Cardiac muscle cell (in vitro differentiated cells and primary cell): ENCODE data around the gene OGDH. TPM values are rescaled to one million over a fixed set of nuclear protein-coding genes. Genes with fewer than 3 reads are reported as not detected.
"Not testable (repeated sequence)": the region's sequence is repeated elsewhere in the genome, so short reads cannot be mapped to it uniquely, and the experiment has no call there.

Source experiments
- DNase-seq, 2 donors: peaks; one replicate each; pipeline versions ENCODE4 v3.0.0 to v3.0.0-alpha.2; 2010 to 2017; ENCODE audit warnings: low read depth in 1 of 2, low spot score in 1 of 2
- H3K27ac ChIP-seq: fragments of 200-600 bp; sonication (generic); 2 replicates; pipeline ENCODE4 v1.5.1; 2016
- H3K27me3 ChIP-seq: fragments of 200-600 bp; sonication (generic); 2 replicates; pipeline ENCODE4 v1.6.0; 2016; ENCODE audit warnings: control low read depth
- H3K36me3 ChIP-seq: fragments of 200-600 bp; sonication (generic); 2 replicates; pipeline ENCODE4 v1.5.1; 2016; ENCODE audit warnings: control low read depth
- H3K4me1 ChIP-seq: fragments of 200-600 bp; sonication (generic); 2 replicates; pipeline ENCODE4 v1.8.1; 2017; ENCODE audit warnings: low read depth, mild to moderate bottlenecking, mixed run types
- H3K4me3 ChIP-seq: fragments of 200-600 bp; sonication (generic); 2 replicates; pipeline ENCODE4 v1.5.1; 2016; ENCODE audit warnings: mild to moderate bottlenecking
- H3K9me3 ChIP-seq: fragments of 200-600 bp; sonication (generic); 2 replicates; pipeline ENCODE4 v1.5.1; 2017; ENCODE audit warnings: low read depth, mild to moderate bottlenecking, control low read depth
- CTCF ChIP-seq: IDR thresholded peaks from 2 replicates; pipeline ENCODE4 v1.5.1; 2012; ENCODE audit warnings: low read depth, mild to moderate bottlenecking, low read length
- polyA plus RNA-seq: library from polyadenylated mRNA; unstranded; fragments of >200 nt; fragmentation: Nextera tagmentation; extraction: Ambion mirVana; gene quantifications from 2 replicates; pipeline ENCODE4 v1.2.1, GENCODE V29; 2016
- total RNA-seq: library from RNA; depleted of rRNA; stranded (reverse); fragments of >200 nt; gene quantifications from 2 replicates; pipeline ENCODE4 v1.2.3, GENCODE V29; 2016

The OGDH gene
- total and polyA plus RNA-seq, 2 experiments from 2014 or later = 71.9 to 111 TPM

GRCh38 chr7:44583146-44583865 is 23.1 kb upstream of the OGDH start:
- Histone ChIP-seq H3K4me3 (peak overlapping the region; percentile 38), H3K27me3 (no peaks in the 10 kb centered on the region), H3K9me3 (no peaks in the 10 kb centered on the region), H3K4me1 (peaks cover 6% of the 10 kb centered on the region), H3K27ac (peak overlapping the region; percentile 95), H3K36me3 (peaks cover 17% of the 10 kb centered on the region)
- no peak for DNase-seq
- no peak for TF ChIP-seq CTCF

- no peaks in the 10 kb centered on the region for H3K36me3 ChIP-seq
- TF ChIP-seq CTCF = peak; percentile 65
- H3K9me3 ChIP-seq = no peaks in the 10 kb centered on the region
- H3K4me3 ChIP-seq = no peak overlapping the region
- no peaks in the 10 kb centered on the region for H3K27me3 ChIP-seq
- no peak overlapping the region for H3K27ac ChIP-seq
- DNase-seq = peak; percentile 41 to 75
- no peaks in the 10 kb centered on the region for H3K4me1 ChIP-seq
These were observed 18.4 kb upstream of the OGDH start for GRCh38 chr7:44587843-44588711.

GRCh38 chr7:44590910-44591309 is 15.5 kb upstream of the OGDH start:
- Histone ChIP-seq H3K36me3 (no peaks in the 10 kb centered on the region), H3K9me3 (no peaks in the 10 kb centered on the region), H3K4me3 (no peak overlapping the region), H3K27me3 (no peaks in the 10 kb centered on the region), H3K4me1 (peaks cover 3% of the 10 kb centered on the region), H3K27ac (no peak overlapping the region)
- DNase-seq = peak in 1 of 2 donors; percentile 41
- TF ChIP-seq CTCF = no peak

GRCh38 chr7:44595934-44596635 is 10.3 kb upstream of the OGDH start:
- no peaks in the 10 kb centered on the region for H3K36me3 ChIP-seq
- no peaks in the 10 kb centered on the region for H3K27me3 ChIP-seq
- H3K27ac ChIP-seq = peak overlapping the region; percentile 62
- H3K4me1 ChIP-seq = peaks cover 7% of the 10 kb centered on the region
- DNase-seq = peak; percentile 17 to 76
- TF ChIP-seq CTCF = no peak
- no peak overlapping the region for H3K4me3 ChIP-seq
- H3K9me3 ChIP-seq = no peaks in the 10 kb centered on the region

- not testable (repeated sequence) for H3K4me3 ChIP-seq
These were observed 9.2 kb upstream of the OGDH start for GRCh38 chr7:44597181-44597580.

More at GRCh38 chr7:44597181-44597580, 9.2 kb upstream of the OGDH start:
- not testable (repeated sequence) for DNase-seq, H3K9me3 ChIP-seq, H3K27ac ChIP-seq, H3K4me1 ChIP-seq, H3K27me3 ChIP-seq, H3K36me3 ChIP-seq
